H1 (cell line): ENCODE measurements around the gene TSSK6. TPM values are rescaled to one million over a fixed set of nuclear protein-coding genes. Genes with fewer than 3 reads are reported as not detected.

ENCODE experiments used
- CTCF ChIA-PET: fragments of 300-600 bp; sonication (Branson Sonifier 250); formaldehyde crosslinking; loops from one replicate; lab custom pipeline; 2021; ENCODE audit not compliant: partially characterized antibody; lab: Charles Lee
- POLR2A ChIA-PET: fragments of 300-600 bp; sonication (Branson Sonifier 250); formaldehyde crosslinking; loops from one replicate; lab custom pipeline; 2021; ENCODE audit warnings: inconsistent platforms; ENCODE audit not compliant: partially characterized antibody; lab: Charles Lee
- DNase-seq, 2 experiments: peaks; one replicate each; pipeline versions ENCODE4 v3.0.0 to v3.0.0-alpha.2; 2010 to 2022; ENCODE audit warnings: low spot score in 2 of 2, low read depth in 1 of 2, mixed read lengths in 1 of 2
- FAIRE-seq: peaks from 2 replicates; lab custom pipeline; 2011; peaks lifted over from hg19 to GRCh38; lab: Jason Lieb, UNC
- H2AFZ ChIP-seq: 2 replicates; pipeline ENCODE4 v1.8.1; 2012; ENCODE audit warnings: low read length, inconsistent platforms
- H2AK5ac ChIP-seq: 2 replicates; pipeline ENCODE4 v1.6.1; 2013; ENCODE audit warnings: low read depth, low read length
- H2BK120ac ChIP-seq: replicated peaks from 2 replicates; pipeline ENCODE3; 2013; ENCODE audit warnings: low read depth, low read length, inconsistent platforms
- H2BK12ac ChIP-seq: 2 replicates; pipeline ENCODE4 v1.6.1; 2013; ENCODE audit warnings: low read depth, low read length
- H2BK15ac ChIP-seq: 2 replicates; pipeline ENCODE4 v1.6.1; 2013; ENCODE audit warnings: low read length
- H2BK20ac ChIP-seq: 2 replicates; pipeline ENCODE4 v1.6.1; 2013; ENCODE audit warnings: low read length
- H2BK5ac ChIP-seq: 2 replicates; pipeline ENCODE4 v1.6.1; 2013; ENCODE audit warnings: low read depth, low read length
- H3K14ac ChIP-seq: 2 replicates; pipeline ENCODE4 v1.6.1; 2013; ENCODE audit warnings: inconsistent platforms; ENCODE audit not compliant: insufficient read length
- H3K18ac ChIP-seq: 2 replicates; pipeline ENCODE4 v1.6.1; 2013; ENCODE audit warnings: low read length; ENCODE audit errors: extremely low read depth
- H3K23ac ChIP-seq: 2 replicates; pipeline ENCODE4 v1.6.1; 2013; ENCODE audit warnings: inconsistent platforms; ENCODE audit not compliant: insufficient read length
- H3K23me2 ChIP-seq: 2 replicates; pipeline ENCODE4 v1.6.1; 2013; ENCODE audit warnings: low read depth, low read length
- H3K27ac ChIP-seq: 2 replicates; pipeline ENCODE4 v1.6.1; 2011; ENCODE audit warnings: low read depth, low read length, inconsistent platforms
- H3K27me3 ChIP-seq, 4 experiments: replicated peaks in 1 of 4; 1 replicate in 1 of 4; 2 replicates in 3 of 4; pipeline versions ENCODE4 v1.6.1 to v1.8.1; 2011 to 2013; ENCODE audit warnings: low read length in 3 of 4, mild to moderate bottlenecking in 3 of 4, inconsistent platforms in 2 of 4, mixed read lengths in 2 of 4, moderate library complexity in 1 of 4; ENCODE audit not compliant: control insufficient read depth in 3 of 4, insufficient read depth in 3 of 4; ENCODE audit errors: extremely low read depth in 1 of 4
- H3K36me3 ChIP-seq, 4 experiments: 2 replicates each; pipeline versions ENCODE4 v1.6.1 to v1.8.1; 2011 to 2013; ENCODE audit warnings: mild to moderate bottlenecking in 4 of 4, low read length in 3 of 4, moderate library complexity in 2 of 4, control low read depth in 1 of 4, inconsistent platforms in 1 of 4; ENCODE audit not compliant: insufficient read depth in 4 of 4, control insufficient read depth in 2 of 4
- H3K4ac ChIP-seq: replicated peaks from 2 replicates; pipeline ENCODE3; 2013; ENCODE audit warnings: low read length, low read depth, mixed read lengths, inconsistent platforms; ENCODE audit not compliant: insufficient read length
- H3K4me1 ChIP-seq, 4 experiments: replicated peaks in 1 of 4; 1 replicate in 1 of 4; 2 replicates in 3 of 4; pipeline versions ENCODE4 v1.6.1 to v1.8.1; 2011 to 2013; ENCODE audit warnings: low read length in 3 of 4, inconsistent platforms in 2 of 4, mixed read lengths in 1 of 4; ENCODE audit not compliant: insufficient read depth in 4 of 4, control insufficient read depth in 3 of 4
- H3K4me2 ChIP-seq, 2 experiments: 2 replicates each; pipeline versions ENCODE4 v1.6.1 to v1.8.1; 2011 to 2013; ENCODE audit warnings: low read depth in 2 of 2, low read length in 2 of 2, control low read depth in 1 of 2, inconsistent platforms in 1 of 2, mild to moderate bottlenecking in 1 of 2; ENCODE audit not compliant: insufficient read depth in 1 of 2
- H3K4me3 ChIP-seq, 4 experiments: fragments of 200-600, 300-600 bp in 1 of 4; sonication (generic), shearing (Covaris generic), sonication (Bioruptor Twin) in 1 of 4; 2 replicates each; pipeline versions ENCODE4 v1.5.1 to v1.8.1; 2011 to 2016; ENCODE audit warnings: low read length in 4 of 4, low read depth in 3 of 4, control low read depth in 2 of 4, inconsistent platforms in 2 of 4, mild to moderate bottlenecking in 2 of 4, mixed read lengths in 1 of 4, moderate library complexity in 1 of 4; ENCODE audit not compliant: insufficient read depth in 2 of 4; ENCODE audit errors: extremely low read depth in 1 of 4
- H3K56ac ChIP-seq: replicated peaks from 2 replicates; pipeline ENCODE3; 2013; ENCODE audit warnings: low read depth, mild to moderate bottlenecking, mixed read lengths, low read length, inconsistent platforms; ENCODE audit not compliant: insufficient read length
- H3K79me1 ChIP-seq: 2 replicates; pipeline ENCODE4 v1.6.1; 2013; ENCODE audit warnings: low read depth, low read length, control low read depth
- H3K79me2 ChIP-seq, 2 experiments: 2 replicates each; pipeline versions ENCODE4 v1.6.1 to v1.8.1; 2012 to 2013; ENCODE audit warnings: low read length in 2 of 2, mild to moderate bottlenecking in 2 of 2, inconsistent platforms in 1 of 2; ENCODE audit not compliant: insufficient read depth in 2 of 2, control insufficient read depth in 1 of 2
- H3K9ac ChIP-seq, 4 experiments: replicated peaks in 1 of 4; 1 replicate in 1 of 4; 2 replicates in 3 of 4; pipeline versions ENCODE4 v1.6.1 to v1.8.1; 2011 to 2013; ENCODE audit warnings: low read depth in 3 of 4, low read length in 3 of 4, control low read depth in 2 of 4, mild to moderate bottlenecking in 2 of 4, moderate library complexity in 2 of 4, inconsistent platforms in 1 of 4; ENCODE audit errors: extremely low read depth in 1 of 4
- H3K9me3 ChIP-seq, 2 experiments: 2 replicates each; pipeline versions ENCODE4 v1.6.1 to v1.8.1; 2012 to 2013; ENCODE audit warnings: mild to moderate bottlenecking in 2 of 2, moderate library complexity in 2 of 2, control low read depth in 1 of 2, inconsistent platforms in 1 of 2, low read depth in 1 of 2, low read length in 1 of 2, mixed read lengths in 1 of 2; ENCODE audit not compliant: insufficient read depth in 2 of 2
- H4K20me1 ChIP-seq, 2 experiments: replicated peaks in 1 of 2; 2 replicates each; pipeline versions ENCODE3 to v1.8.1; 2011 to 2013; ENCODE audit warnings: inconsistent platforms in 2 of 2, low read length in 2 of 2, mild to moderate bottlenecking in 1 of 2; ENCODE audit not compliant: insufficient read depth in 2 of 2, control insufficient read depth in 1 of 2
- H4K5ac ChIP-seq: 2 replicates; pipeline ENCODE4 v1.6.1; 2013; ENCODE audit warnings: low read length, low read depth, mixed read lengths, inconsistent platforms; ENCODE audit not compliant: insufficient read length
- H4K8ac ChIP-seq: 2 replicates; pipeline ENCODE4 v1.8.0; 2013; ENCODE audit warnings: mild to moderate bottlenecking, moderate library complexity, low read length, inconsistent platforms; ENCODE audit not compliant: insufficient read depth; ENCODE audit errors: extremely low read depth
- H4K91ac ChIP-seq: replicated peaks from 2 replicates; pipeline ENCODE3; 2013; ENCODE audit warnings: low read length, mixed read lengths, inconsistent platforms; ENCODE audit not compliant: insufficient read length
- POU5F1 ChIP-seq: IDR thresholded peaks from 2 replicates; pipeline ENCODE4 v1.6.1; 2011; ENCODE audit warnings: low read depth, mild to moderate bottlenecking, low read length, moderate library complexity
- SIX5 ChIP-seq: IDR thresholded peaks from 2 replicates; pipeline ENCODE4 v1.6.1; 2011; ENCODE audit warnings: mild to moderate bottlenecking, low read depth, low read length
- YY1 ChIP-seq: IDR thresholded peaks from 2 replicates; pipeline ENCODE4 v1.6.1; 2011; ENCODE audit warnings: low read depth, mild to moderate bottlenecking, low read length
- WGBS, 2 experiments: shearing (Covaris generic) in 1 of 2; methylation state at CpG; one replicate each; pipeline versions ENCODE4 v1.1.6 to v1.1.7; 2013 to 2015; ENCODE audit warnings: low lambda C conversion rate in 2 of 2, mixed read lengths in 2 of 2, inconsistent platforms in 1 of 2, low coverage in 1 of 2, missing lambda C conversion rate in 1 of 2; ENCODE audit not compliant: insufficient replicate concordance in 2 of 2, insufficient coverage in 1 of 2, insufficient read length in 1 of 2; ENCODE audit errors: extremely low coverage in 1 of 2, missing lambda C conversion rate in 1 of 2; 5-methylcytosine and 5-hydroxymethylcytosine counted together
- polyA plus RNA-seq, 7 experiments: library from polyadenylated mRNA; depleted of rRNA in 3 of 7; stranded (reverse) in 5 of 7; unstranded in 2 of 7; fragments of >200 nt in 5 of 7; fragments of 200-250 nt in 2 of 7; gene quantifications; 1 replicate in 5 of 7; 2 replicates in 1 of 7; 4 replicates in 1 of 7; pipeline versions ENCODE4 v1.2.1 to v1.2.3, GENCODE V29; 2011 to 2013; ENCODE audit warnings: missing spikeins in 2 of 7, mixed read lengths in 2 of 7
- total RNA-seq: library from RNA; stranded (reverse); fragmentation: NEBNext Ultra II Directional; extraction: Animal tissue kit (Norgen Biotek cat#: 25700); gene quantifications from 2 replicates; pipeline ENCODE4 v1.2.1, GENCODE V29; 2021

The TSSK6 gene
- total and polyA plus RNA-seq, 2 of the 8 experiments (the other 6 are each of a cell fraction or from before 2014, with no cell fraction given), result 3.6 to 7.8 TPM

GRCh38 chr19:19475015-19475765 lies 40.2 kb downstream of the TSSK6 start:
- 0 out of 2 replicates have a peak overlapping the region, but pooled peaks have one; percentile 60 for H2AK5ac ChIP-seq
- H3K9ac ChIP-seq, result peak overlapping the region in 1 of 4 experiments; percentile 9; a peak in 1 of 7 replicates
- 52% methylated on average over 20 of the region's 21 CpGs; no CpG with 5 or more reads in 1 of the 2 experiments for WGBS, 2 experiments
- H3K27ac ChIP-seq, result no peak overlapping the region
- H3K36me3 ChIP-seq, result no peaks in the 10 kb centered on the region; a peak in 2 of 8 replicates
- H2AFZ ChIP-seq, result no peak overlapping the region
- no peak overlapping the region for H3K14ac ChIP-seq
- no peak overlapping the region for H3K23ac ChIP-seq
- FAIRE-seq (no peak), DNase-seq (peak in 1 of 2 experiments; percentile 68)
- POLR2A ChIA-PET, result interaction anchor here (0.6 to 2.3 kb wide), 18 partner anchors 10 to 154 kb away, joined by 3 to 16 read pairs (median 4); partner anchors contain the start of gene GATAD2A
- H4K20me1 ChIP-seq, result peaks cover 30 to 44% of the 10 kb centered on the region in 2 experiments
- no peak overlapping the region for H2BK120ac ChIP-seq
- TF ChIP-seq POU5F1 (no peak), SIX5 (no peak), YY1 (0 out of 2 replicates have a peak, but pooled peaks have one; percentile 9)
- H3K4me3 ChIP-seq, result peak overlapping the region in 2 of 4 experiments; percentile 12 to 42; a peak in 3 of 8 replicates
- H3K4ac ChIP-seq, result peak overlapping the region; percentile 44
- no peaks in the 10 kb centered on the region for H3K9me3 ChIP-seq
- H3K27me3 ChIP-seq, result no peaks in the 10 kb centered on the region
- peak overlapping the region; percentile 72 for H3K18ac ChIP-seq
- H4K5ac ChIP-seq, result peak overlapping the region; percentile 31
- no peak overlapping the region; the same call in 1 of the 2 replicates for H2BK15ac ChIP-seq
- peak overlapping the region; percentile 87 for H2BK5ac ChIP-seq
- H4K8ac ChIP-seq, result peak overlapping the region; percentile 60
- H3K4me2 ChIP-seq, result peak overlapping the region; percentile 51 to 60
- peaks cover 12 to 17% (median 17%) of the 10 kb centered on the region in 4 experiments for H3K4me1 ChIP-seq
- H3K56ac ChIP-seq, result no peak overlapping the region
- 0 out of 2 replicates have a peak overlapping the region, but pooled peaks have one; percentile 65 for H2BK20ac ChIP-seq
- H3K79me2 ChIP-seq, result peaks cover 0 to 91% of the 10 kb centered on the region in 2 experiments; a peak in 2 of 4 replicates
- H3K79me1 ChIP-seq, result peaks cover 30% of the 10 kb centered on the region
- no peaks in the 10 kb centered on the region; the same call in 1 of the 2 replicates for H3K23me2 ChIP-seq
- CTCF ChIA-PET, result interaction anchor here (0.6 to 3.2 kb wide), 26 partner anchors 11 to 112 kb away, joined by 3 to 48 read pairs (median 5); partner anchors contain the start of gene GATAD2A
- no peak overlapping the region for H2BK12ac ChIP-seq
- peak overlapping the region; percentile 17 for H4K91ac ChIP-seq
